ENCODE results near the gene OR5AU1. TPM values are rescaled to one million over a fixed set of nuclear protein-coding genes. Genes with fewer than 3 reads are reported as not detected.
"Not testable (repeated sequence)": the region's sequence is repeated elsewhere in the genome, so short reads cannot be mapped to it uniquely, and the experiment has no call there.

The OR5AU1 gene
- polyA plus RNA-seq, 1 donor from 2014 or later, result not detected

DNA sequence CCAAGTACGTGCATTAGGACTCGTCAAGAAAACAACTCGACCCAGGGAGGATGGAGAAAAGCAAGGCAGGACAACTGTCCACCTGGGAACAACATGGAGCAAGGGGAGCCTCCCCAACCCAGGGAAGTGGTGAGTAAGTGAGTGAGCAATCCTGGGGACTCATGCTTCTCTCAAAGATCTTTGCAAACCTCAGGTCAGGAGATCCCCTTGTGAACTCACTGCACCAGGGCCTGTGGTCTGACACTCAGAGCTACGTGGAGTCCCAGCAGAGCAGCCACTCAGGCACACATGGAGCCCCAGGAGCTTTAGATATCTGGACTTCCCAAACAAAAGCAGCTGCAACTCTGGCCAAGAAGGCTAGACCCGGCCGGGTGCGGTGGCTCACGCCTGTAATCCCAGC is 12.2 kb upstream of the OR5AU1 start:
- no peaks in the 10 kb centered on the region for H3K79me2 ChIP-seq (replicated peaks; ENCODE audit: insufficient read depth, low read length)
- H2AFZ ChIP-seq (ENCODE audit: low read depth, low read length), result no peak overlapping the region
- H4K20me1 ChIP-seq (ENCODE audit: insufficient read depth), result no peaks in the 10 kb centered on the region
- H3F3A ChIP-seq (ENCODE audit: insufficient read depth, low read length, poor library complexity, severe bottlenecking), result no peaks in the 10 kb centered on the region
- no peak overlapping the region for H3K9ac ChIP-seq (ENCODE audit: low read length)
- no peaks in the 10 kb centered on the region for H3K9me3 ChIP-seq (ENCODE audit: low read length)
- TF ChIP-seq MXI1 (conservative IDR thresholded peaks at IDR 0.05; ENCODE audit: poor library complexity, severe bottlenecking), result no peak
- TF ChIP-seq RAD21 (conservative IDR thresholded peaks at IDR 0.05), result no peak
- TF ChIP-seq POLR2AphosphoS5 (IDR thresholded peaks at IDR 0.05), result no peak
- TF ChIP-seq, protein P1, sequence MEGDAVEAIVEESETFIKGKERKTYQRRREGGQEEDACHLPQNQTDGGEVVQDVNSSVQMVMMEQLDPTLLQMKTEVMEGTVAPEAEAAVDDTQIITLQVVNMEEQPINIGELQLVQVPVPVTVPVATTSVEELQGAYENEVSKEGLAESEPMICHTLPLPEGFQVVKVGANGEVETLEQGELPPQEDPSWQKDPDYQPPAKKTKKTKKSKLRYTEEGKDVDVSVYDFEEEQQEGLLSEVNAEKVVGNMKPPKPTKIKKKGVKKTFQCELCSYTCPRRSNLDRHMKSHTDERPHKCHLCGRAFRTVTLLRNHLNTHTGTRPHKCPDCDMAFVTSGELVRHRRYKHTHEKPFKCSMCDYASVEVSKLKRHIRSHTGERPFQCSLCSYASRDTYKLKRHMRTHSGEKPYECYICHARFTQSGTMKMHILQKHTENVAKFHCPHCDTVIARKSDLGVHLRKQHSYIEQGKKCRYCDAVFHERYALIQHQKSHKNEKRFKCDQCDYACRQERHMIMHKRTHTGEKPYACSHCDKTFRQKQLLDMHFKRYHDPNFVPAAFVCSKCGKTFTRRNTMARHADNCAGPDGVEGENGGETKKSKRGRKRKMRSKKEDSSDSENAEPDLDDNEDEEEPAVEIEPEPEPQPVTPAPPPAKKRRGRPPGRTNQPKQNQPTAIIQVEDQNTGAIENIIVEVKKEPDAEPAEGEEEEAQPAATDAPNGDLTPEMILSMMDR (IDR thresholded peaks at IDR 0.05; ENCODE audit: poor library complexity, severe bottlenecking), result no peak
- no peak for TF ChIP-seq EZH2 (IDR thresholded peaks at IDR 0.05; ENCODE audit: borderline replicate concordance, insufficient read depth, low read length, poor library complexity, severe bottlenecking)
- no peak for TF ChIP-seq EP300 (conservative IDR thresholded peaks at IDR 0.05; ENCODE audit: poor library complexity, severe bottlenecking)
- TF ChIP-seq, protein P2, sequence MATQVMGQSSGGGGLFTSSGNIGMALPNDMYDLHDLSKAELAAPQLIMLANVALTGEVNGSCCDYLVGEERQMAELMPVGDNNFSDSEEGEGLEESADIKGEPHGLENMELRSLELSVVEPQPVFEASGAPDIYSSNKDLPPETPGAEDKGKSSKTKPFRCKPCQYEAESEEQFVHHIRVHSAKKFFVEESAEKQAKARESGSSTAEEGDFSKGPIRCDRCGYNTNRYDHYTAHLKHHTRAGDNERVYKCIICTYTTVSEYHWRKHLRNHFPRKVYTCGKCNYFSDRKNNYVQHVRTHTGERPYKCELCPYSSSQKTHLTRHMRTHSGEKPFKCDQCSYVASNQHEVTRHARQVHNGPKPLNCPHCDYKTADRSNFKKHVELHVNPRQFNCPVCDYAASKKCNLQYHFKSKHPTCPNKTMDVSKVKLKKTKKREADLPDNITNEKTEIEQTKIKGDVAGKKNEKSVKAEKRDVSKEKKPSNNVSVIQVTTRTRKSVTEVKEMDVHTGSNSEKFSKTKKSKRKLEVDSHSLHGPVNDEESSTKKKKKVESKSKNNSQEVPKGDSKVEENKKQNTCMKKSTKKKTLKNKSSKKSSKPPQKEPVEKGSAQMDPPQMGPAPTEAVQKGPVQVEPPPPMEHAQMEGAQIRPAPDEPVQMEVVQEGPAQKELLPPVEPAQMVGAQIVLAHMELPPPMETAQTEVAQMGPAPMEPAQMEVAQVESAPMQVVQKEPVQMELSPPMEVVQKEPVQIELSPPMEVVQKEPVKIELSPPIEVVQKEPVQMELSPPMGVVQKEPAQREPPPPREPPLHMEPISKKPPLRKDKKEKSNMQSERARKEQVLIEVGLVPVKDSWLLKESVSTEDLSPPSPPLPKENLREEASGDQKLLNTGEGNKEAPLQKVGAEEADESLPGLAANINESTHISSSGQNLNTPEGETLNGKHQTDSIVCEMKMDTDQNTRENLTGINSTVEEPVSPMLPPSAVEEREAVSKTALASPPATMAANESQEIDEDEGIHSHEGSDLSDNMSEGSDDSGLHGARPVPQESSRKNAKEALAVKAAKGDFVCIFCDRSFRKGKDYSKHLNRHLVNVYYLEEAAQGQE (IDR thresholded peaks at IDR 0.05; ENCODE audit: borderline replicate concordance), result no peak
- TF ChIP-seq TAF1 (IDR thresholded peaks at IDR 0.05; ENCODE audit: low read depth), result no peak
- no peak for TF ChIP-seq SMC3 (conservative IDR thresholded peaks at IDR 0.05; ENCODE audit: poor library complexity)
- no peaks in the 10 kb centered on the region for H3K9me2 ChIP-seq (ENCODE audit: insufficient read depth, low read length)
- no peak overlapping the region for H3K4me3 ChIP-seq (ENCODE audit: low read length)
- no peaks in the 10 kb centered on the region for H3K36me3 ChIP-seq (ENCODE audit: insufficient read depth, low read length)
- H3K27ac ChIP-seq (ENCODE audit: low read length), result no peak overlapping the region
- H3K27me3 ChIP-seq (ENCODE audit: insufficient read depth, low read depth, low read length), result no peaks in the 10 kb centered on the region
- H3K4me2 ChIP-seq (ENCODE audit: low read length), result no peak overlapping the region

GRCh38 chr14:21165670-21166069 is 9.8 kb upstream of the OR5AU1 start:
- not testable (repeated sequence) for H3F3A ChIP-seq (ENCODE audit: insufficient read depth, low read length, poor library complexity, severe bottlenecking); H3K27me3 ChIP-seq (ENCODE audit: insufficient read depth, low read depth, low read length); H3K9me2 ChIP-seq (ENCODE audit: insufficient read depth, low read length); H3K9me3 ChIP-seq (ENCODE audit: low read length); H3K79me2 ChIP-seq (replicated peaks; ENCODE audit: insufficient read depth, low read length); H3K4me2 ChIP-seq (ENCODE audit: low read length); H3K27ac ChIP-seq (ENCODE audit: low read length); H4K20me1 ChIP-seq (ENCODE audit: insufficient read depth); H3K9ac ChIP-seq (ENCODE audit: low read length); H3K4me3 ChIP-seq (ENCODE audit: low read length); H3K36me3 ChIP-seq (ENCODE audit: insufficient read depth, low read length); H2AFZ ChIP-seq (ENCODE audit: low read depth, low read length)

GRCh38 chr14:21165002-21165605 is 9.2 kb upstream of the OR5AU1 start:
- H3K79me2 ChIP-seq (replicated peaks; ENCODE audit: insufficient read depth, low read length); H3K4me3 ChIP-seq (ENCODE audit: low read length); H3K9me3 ChIP-seq (ENCODE audit: low read length); H3K27me3 ChIP-seq (ENCODE audit: insufficient read depth, low read depth, low read length); H3F3A ChIP-seq (ENCODE audit: insufficient read depth, low read length, poor library complexity, severe bottlenecking); H3K9me2 ChIP-seq (ENCODE audit: insufficient read depth, low read length); H3K36me3 ChIP-seq (ENCODE audit: insufficient read depth, low read length); H3K27ac ChIP-seq (ENCODE audit: low read length); H3K9ac ChIP-seq (ENCODE audit: low read length); H4K20me1 ChIP-seq (ENCODE audit: insufficient read depth); H2AFZ ChIP-seq (ENCODE audit: low read depth, low read length); H3K4me2 ChIP-seq (ENCODE audit: low read length): not testable (repeated sequence)

Data from neural cell (in vitro differentiated cells).